ENCODE data around the gene DPYSL3.
A peak's percentile ranks its signal among the peaks of the same experiment; 100 is the strongest.

DNA sequence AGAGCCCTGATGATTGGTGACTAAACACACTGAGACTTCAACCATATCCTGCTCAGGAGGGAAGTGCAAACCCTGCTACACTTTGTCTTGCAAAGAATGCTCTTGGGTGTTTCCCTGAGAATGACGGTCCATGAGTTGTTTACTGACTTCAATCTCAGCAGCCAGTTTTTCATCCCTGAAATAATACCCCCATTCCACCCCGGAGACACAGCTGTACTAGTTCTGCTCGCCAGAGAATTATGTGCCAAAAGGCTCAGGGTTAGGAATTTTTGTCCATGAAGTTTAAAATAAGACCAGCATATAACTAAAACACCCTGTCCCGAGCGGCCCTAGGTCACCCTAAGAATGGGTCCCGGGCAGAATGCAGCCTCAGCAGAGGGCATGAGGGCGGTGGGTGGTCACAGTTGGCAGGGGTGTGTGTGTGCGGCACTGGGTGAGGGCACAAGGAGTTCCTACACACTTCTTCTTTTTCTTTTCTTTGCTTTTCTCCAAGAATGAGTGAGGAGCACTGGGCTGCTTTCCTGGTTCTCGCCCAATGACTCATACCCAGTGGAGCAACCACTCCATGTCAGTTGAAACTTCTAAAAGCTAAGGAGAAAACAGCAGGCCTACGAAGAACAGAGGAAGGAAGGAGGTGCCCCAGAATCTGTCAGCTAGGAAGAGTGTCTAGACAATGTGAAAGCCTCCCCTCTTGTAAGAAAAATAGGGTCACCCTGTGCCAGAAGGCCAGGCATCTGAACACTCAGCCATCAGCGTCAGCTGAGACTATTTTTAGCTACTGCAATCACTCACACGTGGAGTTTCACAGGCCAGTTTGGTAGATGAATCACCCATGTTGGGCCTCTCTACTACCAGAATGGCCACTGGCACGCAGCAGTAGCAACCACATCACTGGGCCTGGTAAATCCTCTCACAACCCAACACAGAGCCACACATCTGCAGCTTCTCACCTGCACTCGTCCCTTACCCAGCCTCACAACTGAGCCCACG lies 105.9 kb downstream of the DPYSL3 start:
- TF ChIP-seq ZNF274 (IDR thresholded peaks at IDR 0.05; ENCODE audit: low read depth, low read length) (no peak), JUND (IDR thresholded peaks at IDR 0.05) (peak; percentile 88), EZH2 (IDR thresholded peaks at IDR 0.05) (no peak), ZFX (IDR thresholded peaks at IDR 0.05) (no peak), CEBPB (IDR thresholded peaks at IDR 0.05; ENCODE audit: low read depth) (peak; percentile 70), POLR2AphosphoS5 (IDR thresholded peaks at IDR 0.05; ENCODE audit: low read depth, low read length) (peak; percentile 66; the same call in 1 of the 2 replicates)
- TF ChIP-seq, protein P1, sequence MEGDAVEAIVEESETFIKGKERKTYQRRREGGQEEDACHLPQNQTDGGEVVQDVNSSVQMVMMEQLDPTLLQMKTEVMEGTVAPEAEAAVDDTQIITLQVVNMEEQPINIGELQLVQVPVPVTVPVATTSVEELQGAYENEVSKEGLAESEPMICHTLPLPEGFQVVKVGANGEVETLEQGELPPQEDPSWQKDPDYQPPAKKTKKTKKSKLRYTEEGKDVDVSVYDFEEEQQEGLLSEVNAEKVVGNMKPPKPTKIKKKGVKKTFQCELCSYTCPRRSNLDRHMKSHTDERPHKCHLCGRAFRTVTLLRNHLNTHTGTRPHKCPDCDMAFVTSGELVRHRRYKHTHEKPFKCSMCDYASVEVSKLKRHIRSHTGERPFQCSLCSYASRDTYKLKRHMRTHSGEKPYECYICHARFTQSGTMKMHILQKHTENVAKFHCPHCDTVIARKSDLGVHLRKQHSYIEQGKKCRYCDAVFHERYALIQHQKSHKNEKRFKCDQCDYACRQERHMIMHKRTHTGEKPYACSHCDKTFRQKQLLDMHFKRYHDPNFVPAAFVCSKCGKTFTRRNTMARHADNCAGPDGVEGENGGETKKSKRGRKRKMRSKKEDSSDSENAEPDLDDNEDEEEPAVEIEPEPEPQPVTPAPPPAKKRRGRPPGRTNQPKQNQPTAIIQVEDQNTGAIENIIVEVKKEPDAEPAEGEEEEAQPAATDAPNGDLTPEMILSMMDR (IDR thresholded peaks at IDR 0.05 in 2 of 3, conservative IDR thresholded peaks at IDR 0.05 in 1 of 3; ENCODE audit: borderline replicate concordance in 1 of 3, insufficient read depth in 1 of 3, low read depth in 2 of 3, low read length in 2 of 3) = no peak
